HG02852 (cell line): Measurements from ENCODE around the gene TMEM101.
"Not testable (repeated sequence)": the region's sequence is repeated elsewhere in the genome, so short reads cannot be mapped to it uniquely, and the experiment has no call there.

Experiments
- ATAC-seq: cut with Tn5 transposase; IDR thresholded peaks from one replicate; pipeline ENCODE4 v1.9.1; 2021; ENCODE audit warnings: mild to moderate bottlenecking, moderate library complexity; ENCODE audit not compliant: unreplicated experiment

The TMEM101 gene

DNA sequence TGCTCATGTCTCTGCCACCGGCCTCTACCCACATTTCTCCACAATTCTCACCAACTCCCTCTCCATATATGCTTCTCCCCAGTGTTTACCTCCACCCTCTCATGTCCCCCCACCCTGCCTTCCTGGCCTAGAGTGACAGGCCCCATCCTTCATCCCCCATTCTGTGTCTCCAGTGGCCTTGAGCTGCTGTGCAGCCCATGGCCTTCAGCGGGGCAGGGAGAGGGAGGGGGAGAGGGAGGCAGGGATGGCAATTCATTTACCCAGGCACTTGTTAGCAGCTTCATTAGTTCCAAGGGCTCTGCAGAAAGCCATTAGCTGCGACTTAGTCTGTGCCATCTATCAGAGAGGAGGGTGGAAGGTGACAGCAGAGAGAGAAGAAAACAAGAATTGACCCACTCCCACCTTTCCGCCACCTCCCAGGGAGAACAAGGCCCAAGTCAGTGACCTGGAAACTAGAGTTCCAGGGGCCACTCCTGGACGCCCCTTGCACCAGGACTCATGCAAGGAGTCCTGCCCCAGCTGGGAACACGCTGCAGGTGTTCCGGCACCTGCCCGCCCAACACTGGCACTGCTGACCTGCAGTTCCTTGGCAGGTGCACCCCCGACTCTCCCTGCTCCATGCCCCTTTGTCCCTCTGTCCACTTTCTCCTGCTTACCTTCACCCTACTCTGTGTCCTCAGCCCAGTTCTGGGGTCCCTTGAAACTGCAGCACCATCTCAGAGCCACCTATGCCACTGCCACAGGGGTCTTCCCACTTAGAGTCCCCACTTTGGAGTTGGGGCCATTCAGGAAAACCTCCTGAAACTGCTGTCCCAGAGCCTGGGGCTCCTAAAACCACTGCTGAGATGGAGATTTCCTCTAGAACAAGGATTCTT is 37.6 kb downstream of the TMEM101 start:
- no peak for ATAC-seq

DNA sequence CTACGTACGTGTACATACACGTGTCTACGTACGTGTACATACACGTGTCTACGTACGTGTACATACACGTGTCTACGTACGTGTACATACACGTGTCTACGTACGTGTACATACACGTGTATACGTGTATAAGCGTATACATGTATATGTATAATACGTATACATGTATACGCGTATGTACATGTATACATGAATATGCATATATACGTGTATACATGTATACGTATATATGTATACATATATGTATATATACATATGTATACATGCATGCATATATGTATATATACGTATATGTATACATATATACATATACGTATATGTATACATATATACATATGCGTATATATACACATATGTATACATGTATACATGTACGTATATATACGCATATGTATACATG is 38.9 kb downstream of the TMEM101 start:
- no peak for ATAC-seq

DNA sequence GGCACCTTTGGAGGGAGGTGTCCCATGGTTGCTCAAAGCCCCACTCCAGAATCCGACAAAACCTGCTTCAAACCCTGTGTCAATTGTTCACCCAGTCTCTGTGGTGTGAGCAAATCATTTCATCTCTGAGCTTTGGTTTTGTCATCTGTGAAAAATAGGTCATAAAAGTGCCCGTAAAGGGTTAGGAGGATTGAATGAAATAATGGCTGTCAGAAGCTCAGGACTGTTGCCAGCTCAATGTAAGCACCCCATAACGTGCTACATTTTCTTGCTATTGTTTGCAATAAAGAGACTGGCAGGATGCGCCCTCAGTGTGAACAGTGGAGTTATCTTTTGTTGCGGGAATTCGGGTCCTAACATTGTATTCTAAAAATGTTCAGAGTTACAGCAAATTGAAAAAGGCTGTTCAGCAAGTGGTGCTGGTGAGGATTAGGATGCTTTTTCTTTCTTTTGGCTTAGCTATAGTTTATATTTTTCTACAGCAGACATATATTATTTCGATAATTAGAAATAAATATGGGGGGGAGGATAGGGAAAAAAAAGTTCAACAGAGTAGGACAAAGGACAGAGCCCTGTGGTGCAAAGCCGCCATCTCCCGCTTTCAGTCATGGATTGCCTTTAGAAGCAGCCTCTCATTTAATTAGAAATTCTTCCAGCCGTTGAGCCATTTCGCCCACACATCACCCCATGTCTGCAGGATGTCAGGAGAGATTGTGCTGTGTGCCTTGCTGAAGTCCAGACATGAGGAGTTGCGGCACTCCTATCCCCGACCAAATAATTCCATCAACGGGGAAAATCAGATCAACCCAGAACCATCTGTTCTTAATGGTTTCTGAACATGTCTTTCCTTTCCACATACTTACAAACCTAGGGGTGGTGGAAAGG is 40.1 kb downstream of the TMEM101 start:
- no peak for ATAC-seq

DNA sequence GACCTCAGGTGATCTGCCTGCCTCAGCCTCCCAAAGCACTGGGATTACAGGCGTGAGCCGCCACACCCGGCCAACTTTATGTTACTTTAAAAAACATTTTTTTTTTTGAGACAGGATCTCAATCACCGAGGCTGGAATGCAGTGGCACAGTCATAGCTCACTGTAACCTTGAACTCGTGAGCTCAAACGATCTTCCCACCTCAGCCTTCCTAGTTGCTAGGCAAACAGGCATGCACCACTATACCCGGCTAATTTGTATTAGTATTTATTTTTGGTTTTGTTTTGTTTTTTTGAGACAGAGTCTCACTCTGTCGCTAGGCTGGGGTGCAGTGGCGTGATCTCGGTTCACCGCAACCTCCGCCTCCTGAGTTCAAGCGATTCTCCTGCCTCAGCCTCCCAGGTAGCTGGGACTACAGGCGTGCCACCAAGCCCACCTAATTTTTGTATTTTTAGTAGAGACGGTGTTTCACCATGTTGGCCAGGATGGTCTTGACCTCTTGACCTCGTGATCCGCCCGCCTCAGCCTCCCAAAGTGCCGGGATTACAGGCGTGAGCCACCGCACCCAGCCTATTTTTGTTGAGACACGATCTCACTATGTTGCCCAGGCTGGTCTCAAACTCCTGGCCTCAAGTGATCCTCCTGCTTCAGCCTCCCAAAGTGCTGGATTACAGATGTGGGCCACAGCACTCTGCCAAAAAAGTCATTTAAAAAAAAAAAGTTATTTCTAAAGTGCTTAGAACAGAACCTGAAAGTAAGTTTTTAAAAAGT is 42.1 kb downstream of the TMEM101 start:
- not testable (repeated sequence) for ATAC-seq

DNA sequence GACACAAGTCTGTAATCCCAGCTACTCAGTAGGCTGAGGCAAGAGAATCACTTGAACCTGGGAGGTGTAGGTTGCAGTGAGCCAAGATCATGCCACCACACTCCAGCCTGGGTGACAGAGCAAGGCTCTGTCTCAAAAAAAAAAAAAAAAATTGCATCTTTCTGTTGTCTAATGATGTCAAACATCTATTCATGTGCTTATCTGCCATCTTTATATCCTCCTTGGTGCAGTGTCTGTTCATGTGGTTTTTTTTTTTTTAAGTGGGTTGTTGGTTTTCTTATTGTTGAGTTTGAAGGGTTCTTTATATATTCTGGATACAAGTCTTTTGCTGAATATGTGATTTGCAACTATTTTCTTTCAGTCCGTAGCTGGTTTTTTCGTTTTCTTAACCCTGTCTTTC is 43.3 kb downstream of the TMEM101 start:
- not testable (repeated sequence) for ATAC-seq

DNA sequence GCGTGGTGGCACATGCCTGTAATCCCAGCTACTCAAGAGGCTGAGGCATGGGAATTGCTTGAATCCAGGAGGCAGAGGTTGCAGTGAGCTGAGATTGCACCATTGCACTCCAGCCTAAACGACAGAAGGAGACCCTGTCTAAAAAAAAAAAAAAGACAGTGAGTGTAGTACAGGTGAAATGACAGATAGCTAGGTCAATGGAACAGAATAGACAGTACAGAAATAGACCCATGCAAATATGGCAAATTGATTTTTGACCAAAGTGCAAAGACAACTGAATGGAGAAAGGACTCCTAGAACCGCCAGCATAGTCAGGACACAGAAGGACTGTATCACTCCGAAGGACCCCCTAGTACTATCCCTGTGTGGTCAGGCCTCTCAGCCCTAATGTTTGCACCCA is 44.4 kb downstream of the TMEM101 start:
- no peak for ATAC-seq

DNA sequence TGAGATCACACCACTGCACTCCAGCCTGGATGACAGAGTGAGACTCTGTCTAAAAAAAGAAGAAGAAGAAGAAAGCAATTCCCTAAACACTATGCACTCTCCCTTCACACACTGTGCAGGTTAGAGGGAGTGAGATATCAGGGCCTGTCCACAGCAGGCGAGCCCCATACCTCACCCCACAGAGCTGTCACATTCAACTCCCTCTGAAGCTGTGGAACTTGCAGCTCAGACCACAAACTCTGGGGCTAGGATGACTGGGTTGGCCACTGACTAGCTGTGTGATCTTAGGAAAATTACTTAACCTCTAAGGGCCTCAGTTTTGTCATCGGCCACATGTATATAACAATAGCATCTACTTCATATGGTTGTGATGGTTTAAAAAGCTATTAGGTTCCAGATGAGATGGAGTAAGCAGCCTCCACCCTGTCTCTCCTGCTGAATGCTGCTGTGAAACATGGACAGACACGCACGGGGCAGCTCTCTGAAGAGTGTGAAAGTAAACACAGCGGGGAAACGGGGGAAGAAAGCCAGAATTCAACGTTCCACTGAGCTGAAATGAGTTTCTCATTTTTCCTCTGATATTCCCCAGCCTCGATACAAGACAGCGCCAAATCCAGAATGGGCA is 47.4 kb downstream of the TMEM101 start:
- ATAC-seq: no peak

DNA sequence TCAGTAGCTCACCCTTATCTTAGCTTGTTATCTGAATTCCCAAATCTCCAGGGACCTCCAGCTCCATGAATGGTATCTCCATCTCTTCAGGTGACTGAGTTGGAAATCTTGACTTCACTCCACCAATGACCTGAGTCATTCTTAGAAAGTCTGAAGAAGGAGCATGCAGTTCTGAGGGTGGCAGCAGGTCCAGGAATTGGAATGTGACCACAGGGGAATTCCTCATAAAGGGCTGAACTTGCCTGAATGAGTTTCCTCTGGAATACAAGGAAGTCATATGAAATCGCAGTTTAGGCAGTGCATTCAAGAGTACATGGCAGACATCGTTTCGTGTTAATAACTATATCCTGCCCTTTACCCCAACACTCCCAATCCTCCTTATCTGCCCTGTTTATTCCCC is 48.5 kb downstream of the TMEM101 start:
- ATAC-seq: no peak

DNA sequence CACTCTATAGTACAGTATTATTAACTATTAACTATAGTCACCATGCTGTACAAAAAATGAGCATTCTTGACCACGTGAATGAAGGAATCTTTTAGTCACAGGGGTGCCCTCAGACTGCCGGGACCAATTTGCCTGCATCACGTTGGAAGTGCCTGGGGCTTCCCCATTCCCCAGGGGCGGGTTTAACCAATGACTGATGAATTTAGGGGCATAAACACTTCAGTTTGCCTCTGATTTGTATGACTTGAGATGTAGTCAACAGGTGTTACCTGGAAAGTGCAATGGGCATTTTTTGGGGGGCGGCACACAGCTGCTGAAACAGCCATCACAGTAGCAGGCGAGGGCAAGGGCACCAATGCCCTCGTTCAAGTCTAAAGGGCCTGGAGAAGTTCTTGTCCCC is 52.3 kb downstream of the TMEM101 start:
- no peak for ATAC-seq

DNA sequence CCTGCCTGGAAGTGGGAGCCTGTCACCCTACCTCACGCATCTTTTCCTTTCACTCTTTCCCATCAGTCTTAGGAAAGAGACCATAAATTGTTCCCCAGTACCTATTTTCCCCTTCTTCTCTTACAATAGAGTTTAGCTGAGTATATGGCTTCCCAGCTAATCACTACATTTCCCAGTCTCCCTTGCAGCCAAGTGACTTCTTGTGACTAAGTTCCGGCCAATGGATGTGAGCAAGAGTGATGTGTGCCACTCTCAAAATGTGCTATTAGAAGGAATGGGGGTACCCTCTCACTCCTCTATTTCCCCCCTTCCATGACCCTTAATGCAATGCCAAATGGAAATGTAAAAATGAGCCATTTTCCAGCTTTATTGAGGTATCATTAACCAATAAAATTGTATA is 52.8 kb downstream of the TMEM101 start:
- no peak for ATAC-seq

DNA sequence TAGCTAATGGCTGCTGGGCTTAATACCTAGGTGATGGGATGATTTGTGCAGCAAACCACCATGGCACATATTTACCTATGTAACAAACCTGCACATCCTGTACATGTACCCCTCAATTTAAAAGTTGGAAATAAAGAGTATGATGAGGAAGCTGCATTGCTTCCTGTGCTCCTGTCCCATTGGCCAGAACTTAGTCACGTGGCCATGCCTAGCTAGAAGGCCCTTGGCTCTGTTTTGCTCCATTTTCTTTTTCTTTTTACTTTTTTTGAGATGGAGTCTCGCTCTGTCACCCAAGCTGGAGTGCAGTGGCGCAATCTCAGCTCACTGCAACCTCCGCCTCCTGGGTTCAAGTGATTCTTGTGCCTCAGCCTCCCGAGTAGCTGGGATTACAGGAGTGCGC is 53.5 kb downstream of the TMEM101 start:
- ATAC-seq: not testable (repeated sequence)
